ENCODE results near the gene POLR2E.

The POLR2E gene

GRCh38 chr19:1094978-1095701 is at the start of gene POLR2E:
Gene POLR2E (minus strand): TSS chr19:1095375. CDS start chr19:1095315, 60 bp downstream.
- no peak for TF ChIP-seq CTCF (IDR thresholded peaks at IDR 0.05)
- no peaks in the 10 kb centered on the region for H3K9me3 ChIP-seq (ENCODE audit: control insufficient read depth, low read length)
- peak within 1 kb of the TSS; percentile 90 for H3K4me2 ChIP-seq (ENCODE audit: low read length)
- peaks cover 25% of the 10 kb centered on the region for H3K79me2 ChIP-seq
- peaks cover 18% of the 10 kb centered on the region for H3K4me1 ChIP-seq
- H3K27me3 ChIP-seq (ENCODE audit: control insufficient read depth, insufficient read depth, low read length): no peaks in the 10 kb centered on the region
- peak within 1 kb of the TSS; percentile 91 for H3K4me3 ChIP-seq (ENCODE audit: low read depth, low read length)
- H3K9ac ChIP-seq: peak within 1 kb of the TSS; percentile 94
- no peaks in the 10 kb centered on the region for H3K36me3 ChIP-seq (ENCODE audit: control insufficient read depth, insufficient read depth, low read length)
- peak within 1 kb of the TSS; percentile 82 for H2AFZ ChIP-seq
- peak within 1 kb of the TSS; percentile 34 for H3K27ac ChIP-seq

- no peak for TF ChIP-seq CTCF (IDR thresholded peaks at IDR 0.05)
- Histone ChIP-seq H3K27ac (no peak overlapping the region), H3K9ac (no peak overlapping the region), H3K4me3 (ENCODE audit: low read depth, low read length) (no peak overlapping the region), H3K27me3 (ENCODE audit: control insufficient read depth, insufficient read depth, low read length) (no peaks in the 10 kb centered on the region), H2AFZ (no peak overlapping the region), H3K79me2 (peaks cover 5% of the 10 kb centered on the region), H3K4me1 (no peaks in the 10 kb centered on the region), H3K4me2 (ENCODE audit: low read length) (no peak overlapping the region), H3K9me3 (ENCODE audit: control insufficient read depth, low read length) (no peaks in the 10 kb centered on the region), H3K36me3 (ENCODE audit: control insufficient read depth, insufficient read depth, low read length) (no peaks in the 10 kb centered on the region)
Observed at GRCh38 chr19:1144741-1145140, 49.6 kb upstream of the POLR2E start.

- H3K36me3 ChIP-seq (ENCODE audit: control insufficient read depth, insufficient read depth, low read length): no peaks in the 10 kb centered on the region
Observed at GRCh38 chr19:1143828-1144399, 48.7 kb upstream of the POLR2E start.

GRCh38 chr19:1141944-1142343 is 46.8 kb upstream of the POLR2E start:
- H3K9ac ChIP-seq: no peak overlapping the region
- no peaks in the 10 kb centered on the region for H3K27me3 ChIP-seq (ENCODE audit: control insufficient read depth, insufficient read depth, low read length)
- H3K4me2 ChIP-seq (ENCODE audit: low read length): no peak overlapping the region
- H3K79me2 ChIP-seq: peaks cover 13% of the 10 kb centered on the region
- no peaks in the 10 kb centered on the region for H3K36me3 ChIP-seq (ENCODE audit: control insufficient read depth, insufficient read depth, low read length)
- H2AFZ ChIP-seq: no peak overlapping the region
- no peaks in the 10 kb centered on the region for H3K4me1 ChIP-seq
- H3K4me3 ChIP-seq (ENCODE audit: low read depth, low read length): no peak overlapping the region
- no peak for TF ChIP-seq CTCF (IDR thresholded peaks at IDR 0.05)
- H3K27ac ChIP-seq: no peak overlapping the region
- no peaks in the 10 kb centered on the region for H3K9me3 ChIP-seq (ENCODE audit: control insufficient read depth, low read length)

More at GRCh38 chr19:1143828-1144399, 48.7 kb upstream of the POLR2E start:
- Histone ChIP-seq H3K27me3 (ENCODE audit: control insufficient read depth, insufficient read depth, low read length) (no peaks in the 10 kb centered on the region), H3K9me3 (ENCODE audit: control insufficient read depth, low read length) (no peaks in the 10 kb centered on the region), H3K27ac (no peak overlapping the region), H3K4me2 (ENCODE audit: low read length) (no peak overlapping the region), H2AFZ (no peak overlapping the region), H3K4me3 (ENCODE audit: low read depth, low read length) (no peak overlapping the region), H3K79me2 (peaks cover 10% of the 10 kb centered on the region), H3K4me1 (no peaks in the 10 kb centered on the region), H3K9ac (no peak overlapping the region)
- no peak for TF ChIP-seq CTCF (IDR thresholded peaks at IDR 0.05)

Data from parathyroid adenoma (tissue), 2 donors.